Gastroesophageal sphincter (tissue), 4 donors: ENCODE data around the gene MAP7. TPM values are rescaled to one million over a fixed set of nuclear protein-coding genes. Genes with fewer than 3 reads are reported as not detected.

Source experiments
- ATAC-seq: fragments of 150-250 bp; one replicate; pipeline ENCODE4 v1.9.1; 2016; ENCODE audit warnings: mild to moderate bottlenecking, moderate library complexity
- H3K27ac ChIP-seq, 4 donors: fragments of 200-600 bp; sonication (generic) in 3 of 4; 1 replicate in 3 of 4; 2 replicates in 1 of 4; pipeline ENCODE4 v1.5.1; 2016 to 2019
- H3K27me3 ChIP-seq: fragments of 200-600 bp; sonication (generic); one replicate; pipeline ENCODE4 v1.5.1; 2019
- H3K36me3 ChIP-seq, 2 donors: fragments of 200-600 bp; sonication (generic); one replicate each; pipeline ENCODE4 v1.5.1; 2019; ENCODE audit warnings: control low read depth in 1 of 2
- H3K4me1 ChIP-seq, 3 donors: fragments of 200-600 bp; sonication (generic); 1 replicate in 2 of 3; 2 replicates in 1 of 3; pipeline ENCODE4 v1.5.1; 2016 to 2019; ENCODE audit warnings: control low read depth in 2 of 3
- H3K4me3 ChIP-seq, 2 donors: fragments of 200-600 bp; sonication (generic); one replicate each; pipeline ENCODE4 v1.5.1; 2019; ENCODE audit warnings: mild to moderate bottlenecking in 1 of 2, moderate library complexity in 1 of 2
- H3K9me3 ChIP-seq, 3 donors: fragments of 200-600 bp; sonication (generic); one replicate each; pipeline ENCODE4 v1.5.1; 2017 to 2019; ENCODE audit warnings: control low read depth in 2 of 3
- CTCF ChIP-seq, 4 experiments: fragments of 200-600 bp in 2 of 4; fragments of 450-650 bp in 2 of 4; sonication (generic) in 1 of 4; IDR thresholded peaks; one replicate each; pipeline ENCODE4 v1.5.1; 2017 to 2019; ENCODE audit warnings: antibody characterized with exemption in 4 of 4, mild to moderate bottlenecking in 2 of 4, moderate library complexity in 2 of 4
- EP300 ChIP-seq: sonication (generic); formaldehyde crosslinking; IDR thresholded peaks from one replicate; pipeline ENCODE4 v1.6.1; 2017; ENCODE audit warnings: antibody characterized with exemption, mild to moderate bottlenecking
- POLR2A ChIP-seq, 2 donors: fragments of 450-650 bp; IDR thresholded peaks; one replicate each; pipeline ENCODE4 v1.6.1; 2017; ENCODE audit warnings: antibody characterized with exemption in 2 of 2, mild to moderate bottlenecking in 2 of 2, moderate library complexity in 1 of 2
- POLR2AphosphoS5 ChIP-seq: sonication (generic); formaldehyde crosslinking; IDR thresholded peaks from one replicate; pipeline ENCODE4 v1.6.1; 2017; ENCODE audit warnings: antibody characterized with exemption
- WGBS, 2 donors: methylation state at CpG; one replicate each; pipeline ENCODE4 v1.1.5; 2018; ENCODE audit warnings: low coverage in 1 of 2; 5-methylcytosine and 5-hydroxymethylcytosine counted together
- total RNA-seq, 4 donors: library from RNA; depleted of rRNA; stranded (reverse); fragments of >200 nt; gene quantifications; one replicate each; pipeline ENCODE4 v1.1.0, GENCODE V29; 2016

MAP7 gene
- total RNA-seq, 4 donors from 2014 or later, result 1.1 to 6.7 (median 4.3) TPM

- WGBS, 2 donors, result 52 to 67% methylated on average over 1 to 4 of the region's 4 CpGs
- no peak overlapping the region for H3K27ac ChIP-seq
- no peaks in the 10 kb centered on the region for H3K4me1 ChIP-seq
- ATAC-seq, result no peak
- TF ChIP-seq CTCF (IDR thresholded peaks at IDR 0.05) (no peak), POLR2A (IDR thresholded peaks at IDR 0.05) (no peak), POLR2AphosphoS5 (no peak), EP300 (no peak)
- no peaks in the 10 kb centered on the region for H3K9me3 ChIP-seq
- H3K36me3 ChIP-seq, result no peaks in the 10 kb centered on the region
- H3K27me3 ChIP-seq, result no peaks in the 10 kb centered on the region
- H3K4me3 ChIP-seq, result no peak overlapping the region
Measured at GRCh38 chr6:136466777-136467176, 83.4 kb downstream of the MAP7 start.

- no peaks in the 10 kb centered on the region for H3K27me3 ChIP-seq
- H3K27ac ChIP-seq, result no peak overlapping the region
- H3K4me3 ChIP-seq, result no peak overlapping the region
- H3K4me1 ChIP-seq, result no peaks in the 10 kb centered on the region
- H3K36me3 ChIP-seq, result no peaks in the 10 kb centered on the region
- H3K9me3 ChIP-seq, result no peaks in the 10 kb centered on the region
- TF ChIP-seq POLR2A (IDR thresholded peaks at IDR 0.05) (no peak), EP300 (no peak), CTCF (IDR thresholded peaks at IDR 0.05) (no peak), POLR2AphosphoS5 (no peak)
- no peak for ATAC-seq
- WGBS, 2 donors, result 57 to 64% methylated on average over 2 of the region's 2 CpGs
Measured at GRCh38 chr6:136465766-136466303, 84.4 kb downstream of the MAP7 start.

- Histone ChIP-seq H3K36me3 (no peaks in the 10 kb centered on the region), H3K27me3 (no peaks in the 10 kb centered on the region), H3K4me3 (no peak overlapping the region), H3K9me3 (no peaks in the 10 kb centered on the region), H3K27ac (no peak overlapping the region), H3K4me1 (no peaks in the 10 kb centered on the region)
- no peak for TF ChIP-seq EP300
- TF ChIP-seq POLR2A (IDR thresholded peaks at IDR 0.05), result no peak
- TF ChIP-seq CTCF (IDR thresholded peaks at IDR 0.05), result no peak
- TF ChIP-seq POLR2AphosphoS5, result no peak
- no peak for ATAC-seq
- WGBS, 2 donors, result 63 to 73% methylated on average over 4 of the region's 4 CpGs
Measured at GRCh38 chr6:136464874-136465273, 85.3 kb downstream of the MAP7 start.

DNA sequence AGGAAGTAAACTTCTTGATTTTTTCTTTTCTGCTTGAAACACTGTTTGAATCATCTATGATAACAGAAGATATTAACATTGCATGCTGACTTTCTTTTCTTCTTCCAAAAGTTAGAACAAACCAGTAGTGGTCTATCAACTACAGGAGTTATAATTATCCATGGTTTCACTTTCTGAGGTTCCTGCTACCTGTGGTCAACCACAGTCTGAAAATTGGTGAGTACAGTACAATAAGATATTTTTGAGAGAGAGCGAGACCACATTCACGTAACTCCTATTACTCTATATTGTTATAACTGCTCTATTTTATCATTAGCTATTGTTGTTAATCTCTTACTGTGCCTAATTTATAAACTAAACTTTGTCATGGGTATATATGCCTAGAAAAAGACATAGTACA lies 86.1 kb downstream of the MAP7 start:
- no peak overlapping the region for H3K27ac ChIP-seq
- no peaks in the 10 kb centered on the region for H3K4me1 ChIP-seq
- no peaks in the 10 kb centered on the region for H3K27me3 ChIP-seq
- H3K9me3 ChIP-seq, result no peaks in the 10 kb centered on the region
- TF ChIP-seq POLR2A (IDR thresholded peaks at IDR 0.05) (no peak), EP300 (no peak), CTCF (IDR thresholded peaks at IDR 0.05) (no peak), POLR2AphosphoS5 (no peak)
- no peaks in the 10 kb centered on the region for H3K36me3 ChIP-seq
- 84 to 100% methylated on average over 2 of the region's 2 CpGs for WGBS, 2 donors
- H3K4me3 ChIP-seq, result no peak overlapping the region
- ATAC-seq, result no peak

DNA sequence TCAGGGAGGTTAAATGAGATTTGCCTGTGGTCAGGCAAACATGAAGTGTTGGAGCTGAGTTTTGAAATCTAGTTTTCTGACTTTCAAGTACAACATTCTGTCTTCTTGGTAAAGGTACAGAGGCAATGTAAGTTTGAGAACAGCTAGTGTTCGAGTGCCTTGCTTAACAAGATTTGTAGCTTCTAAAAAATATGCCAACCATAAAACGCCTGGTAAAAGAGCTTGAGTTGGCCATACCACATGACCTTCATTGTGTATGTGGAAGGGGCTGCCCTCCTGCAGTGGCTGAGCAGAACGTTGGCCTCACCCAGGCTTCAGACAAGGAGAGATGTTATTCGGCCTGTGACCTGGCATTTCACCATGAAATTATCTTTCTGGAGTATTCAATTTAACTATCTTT lies 86.5 kb downstream of the MAP7 start:
- no peak for ATAC-seq
- no peaks in the 10 kb centered on the region for H3K36me3 ChIP-seq
- H3K9me3 ChIP-seq, result no peaks in the 10 kb centered on the region
- no peak overlapping the region for H3K4me3 ChIP-seq
- 68 to 70% methylated on average over 3 to 4 of the region's 4 CpGs for WGBS, 2 donors
- no peak for TF ChIP-seq POLR2AphosphoS5
- TF ChIP-seq POLR2A (IDR thresholded peaks at IDR 0.05), result no peak
- TF ChIP-seq CTCF (IDR thresholded peaks at IDR 0.05), result no peak
- no peak for TF ChIP-seq EP300
- H3K27me3 ChIP-seq, result no peaks in the 10 kb centered on the region
- no peaks in the 10 kb centered on the region for H3K4me1 ChIP-seq
- H3K27ac ChIP-seq, result no peak overlapping the region
